Heart right ventricle (tissue), 16 donors: ENCODE results near the gene ZNF423. TPM values are rescaled to one million over a fixed set of nuclear protein-coding genes. Genes with fewer than 3 reads are reported as not detected.
A peak's percentile ranks its signal among the peaks of the same experiment; 100 is the strongest.

Source experiments
- ATAC-seq, 8 donors: fragments of 200-7000 bp; cut with Tn5 transposase; one replicate each; pipeline ENCODE4 v1.9.1; 2020; ENCODE audit warnings: mild to moderate bottlenecking in 8 of 8, moderate library complexity in 8 of 8, moderate number of reproducible peaks in 1 of 8
- DNase-seq, 2 donors: peaks; one replicate each; pipeline ENCODE4 v3.0.0-alpha.2; 2020
- H3K27ac ChIP-seq, 10 donors: fragments of 200-600 bp; sonication (generic) in 2 of 10; one replicate each; pipeline versions ENCODE4 v1.5.0 to v1.8.0; 2020 to 2022; ENCODE audit warnings: mild to moderate bottlenecking in 3 of 10
- H3K27me3 ChIP-seq, 7 donors: fragments of 200-600 bp; one replicate each; pipeline ENCODE4 v1.8.0; 2021 to 2022; ENCODE audit warnings: mild to moderate bottlenecking in 2 of 7
- H3K36me3 ChIP-seq, 9 donors: fragments of 200-600 bp; sonication (generic) in 1 of 9; one replicate each; pipeline versions ENCODE4 v1.5.0 to v1.8.0; 2020 to 2022; ENCODE audit warnings: mild to moderate bottlenecking in 2 of 9
- H3K4me1 ChIP-seq, 9 donors: fragments of 200-600 bp; sonication (generic) in 1 of 9; one replicate each; pipeline versions ENCODE4 v1.5.0 to v1.8.0; 2020 to 2022; ENCODE audit warnings: mild to moderate bottlenecking in 4 of 9
- H3K4me3 ChIP-seq, 10 donors: fragments of 200-600 bp; sonication (generic) in 2 of 10; one replicate each; pipeline versions ENCODE4 v1.5.0 to v1.8.0; 2020 to 2022; ENCODE audit warnings: mild to moderate bottlenecking in 7 of 10, moderate library complexity in 2 of 10
- H3K9me3 ChIP-seq, 11 donors: fragments of 200-600 bp in 10 of 11; sonication (generic) in 2 of 11; one replicate each; pipeline versions ENCODE4 v1.5.0 to v1.8.0; 2013 to 2022; ENCODE audit warnings: mild to moderate bottlenecking in 2 of 11, control low read depth in 1 of 11, moderate library complexity in 1 of 11
- CTCF ChIP-seq, 9 donors: fragments of 200-600 bp; sonication (generic) in 2 of 9; IDR thresholded peaks; one replicate each; pipeline versions ENCODE4 v1.5.0 to v1.8.0; 2021 to 2022; ENCODE audit warnings: antibody characterized with exemption in 9 of 9, mild to moderate bottlenecking in 5 of 9, moderate library complexity in 1 of 9
- WGBS, 2 donors: extraction: QIAGEN DNeasy Blood & Tissue Kit; methylation state at CpG; one replicate each; pipeline ENCODE4 v1.1.7; 2013; ENCODE audit warnings: inconsistent platforms in 1 of 2; 5-methylcytosine and 5-hydroxymethylcytosine counted together
- intact Hi-C, 10 donors: fragments of 100-400 bp; cut with DNase I; formaldehyde crosslinking; loops; one replicate each; pipeline versions ENCODE4 v1.11.1 to v1.14.2; 2022
- polyA plus RNA-seq, 2 donors: library from polyadenylated mRNA; stranded (reverse); fragments of 200-250 nt; gene quantifications; one replicate each; pipeline ENCODE4 v1.2.3, GENCODE V29; 2013
- total RNA-seq, 10 donors: library from RNA; stranded (reverse); fragmentation: NEBNext Ultra II Directional in 3 of 10; extraction: Animal tissue kit (Norgen Biotek cat#: 25700) in 3 of 10; gene quantifications; one replicate each; pipeline versions ENCODE4 v1.2.1 to v1.2.4, GENCODE V29; 2021 to 2023
- donor health status: Arrhythmogenic right ventricular cardiomyopathy.
- donor health status: ischemic (EF 13 %, LVEDD 7.1; RV severe dilation, severe dysfunction).
- donor health status: healthy with polysubstance abuse.
- donor health status: DM: no; HTN: yes; CAD: no.
- donor health status: DM: no; HTN: no; CAD: no.
- donor health status: ischemic (EF 25% LVEDD 6.9; RV normal size, moderate dysfunction).
- donor health status: ischemic (EF 25% LVEDD 5.7; RV mildly dilated, moderate dysfunction).
- donor health status: healthy.
- donor health status: DM: yes; HTN: yes; CAD: no.
- donor health status: Ischemic cardiomyopathy.
- donor health status: ischemic (EF 35%, LVEDD 5.7; RV mildly dilated, moderate dysfunction).
- donor health status: nonischemic (EF 11% LVEDD 7.7; RV severe dilation, severe dysfunction).
- donor health status: DM: yes; HTN: yes; CAD: no.
- donor health status: PGD.
- donor health status: ischemic (EF 29% LVEDD 5.4; RV normal size, mild dysfunction).
- donor health status: nonischemic (EF 23%, LVEDD 6.1; RV moderate dilation, normal function).

The ZNF423 gene
- total and polyA plus RNA-seq, 12 donors: 2.6 to 10.6 (median 7.0) TPM

GRCh38 chr16:49838441-49839016 is 17.4 kb downstream of the ZNF423 start:
- Histone ChIP-seq H3K27me3 (peaks cover 0 to 15% (median 0%) of the 10 kb centered on the region in 7 donors), H3K4me1 (peaks cover 42 to 74% (median 59%) of the 10 kb centered on the region in 9 donors), H3K36me3 (no peaks in the 10 kb centered on the region), H3K4me3 (peak overlapping the region in 8 of 10 donors; percentile 24 to 50 (median 38)), H3K27ac (peak overlapping the region; percentile 59 to 88 (median 81)), H3K9me3 (no peaks in the 10 kb centered on the region)
- WGBS, 2 donors: 16 to 17% methylated on average over 57 to 63 of the region's 63 CpGs
- no peak for TF ChIP-seq CTCF (IDR thresholded peaks at IDR 0.05)
- ATAC-seq (peak in 3 of 8 donors; percentile 13 to 23 (median 17)), DNase-seq (peak in 1 of 2 donors; percentile 27)
- intact Hi-C loops: no loop called here

DNA sequence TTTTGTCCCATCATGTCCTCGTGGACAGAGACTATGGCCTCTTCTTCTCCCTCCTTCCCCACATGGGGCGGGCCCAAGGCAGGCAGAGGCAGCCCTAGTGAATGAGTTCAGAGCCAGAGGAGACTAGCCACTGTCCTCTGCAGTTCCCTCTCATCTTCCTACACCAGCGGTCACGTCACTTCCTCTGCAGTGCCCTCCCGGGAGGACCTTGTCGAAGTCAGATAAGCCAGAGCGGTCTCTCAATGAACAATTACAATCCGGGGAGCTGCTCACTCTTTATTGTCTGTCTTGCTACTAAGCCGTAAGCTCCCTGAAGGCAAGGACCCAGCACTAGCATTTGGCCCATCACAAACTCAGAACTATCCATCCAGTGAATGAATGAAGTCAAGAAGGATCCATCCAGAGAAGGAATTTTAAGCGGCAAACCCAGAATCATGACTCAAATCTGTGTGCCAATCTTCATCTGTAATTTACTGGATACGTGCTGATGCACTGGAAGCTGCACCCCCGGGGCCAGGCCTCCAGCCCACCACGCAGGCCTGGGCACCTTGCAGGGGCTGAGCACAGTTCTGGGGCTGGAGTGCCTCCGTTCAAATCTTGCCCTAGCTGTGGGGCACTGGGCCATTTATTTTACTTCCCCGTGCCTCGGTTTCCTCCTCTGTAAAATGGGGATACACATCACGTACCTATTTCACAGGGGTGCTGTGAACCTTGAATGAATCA is 18.1 kb downstream of the ZNF423 start:
- DNase-seq (peak in 1 of 2 donors; percentile 23), ATAC-seq (peak in 2 of 8 donors; percentile 12 to 45)
- Histone ChIP-seq H3K36me3 (no peaks in the 10 kb centered on the region), H3K9me3 (no peaks in the 10 kb centered on the region), H3K27me3 (peaks cover 0 to 15% (median 0%) of the 10 kb centered on the region in 7 donors), H3K27ac (peak overlapping the region in 9 of 10 donors; percentile 59 to 91 (median 84)), H3K4me3 (peak overlapping the region in 6 of 10 donors; percentile 28 to 50 (median 40)), H3K4me1 (peaks cover 43 to 74% (median 63%) of the 10 kb centered on the region in 9 donors)
- intact Hi-C loops: no loop called here
- TF ChIP-seq CTCF (IDR thresholded peaks at IDR 0.05): no peak
- 62 to 74% methylated on average over 17 of the region's 17 CpGs for WGBS, 2 donors

GRCh38 chr16:49836668-49837067 is 19.2 kb downstream of the ZNF423 start:
- H3K4me1 ChIP-seq: peaks cover 48 to 81% (median 72%) of the 10 kb centered on the region in 9 donors

More at GRCh38 chr16:49836668-49837067, 19.2 kb downstream of the ZNF423 start:
- no peaks in the 10 kb centered on the region for H3K9me3 ChIP-seq
- peak overlapping the region in 9 of 10 donors; percentile 6 to 91 (median 84) for H3K27ac ChIP-seq
- intact Hi-C loops: no loop called here
- no peaks in the 10 kb centered on the region for H3K36me3 ChIP-seq
- H3K4me3 ChIP-seq: no peak overlapping the region
- peaks cover 0 to 15% (median 0%) of the 10 kb centered on the region in 7 donors for H3K27me3 ChIP-seq
- WGBS, 2 donors: 56 to 59% methylated on average over 5 of the region's 5 CpGs
- ATAC-seq (no peak), DNase-seq (no peak)
- TF ChIP-seq CTCF (IDR thresholded peaks at IDR 0.05): no peak
